Ectodermal cell (in vitro differentiated cells): Measurements from ENCODE around the gene NPC1L1.

Experiments
- H3K27ac ChIP-seq: 2 replicates; pipeline ENCODE4 v1.7.0; 2013; ENCODE audit warnings: mild to moderate bottlenecking, low read depth, low read length; ENCODE audit not compliant: insufficient read depth, poor library complexity, severe bottlenecking
- H3K27me3 ChIP-seq: 2 replicates; pipeline ENCODE4 v1.7.0; 2013; ENCODE audit warnings: mild to moderate bottlenecking, low read length; ENCODE audit not compliant: insufficient read depth, control insufficient read depth, poor library complexity, severe bottlenecking
- H3K36me3 ChIP-seq: one replicate; pipeline ENCODE4 v1.7.0; 2013; ENCODE audit warnings: low read length; ENCODE audit not compliant: control insufficient read depth, insufficient read depth
- H3K4me1 ChIP-seq: one replicate; pipeline ENCODE4 v1.7.0; 2013; ENCODE audit warnings: low read length; ENCODE audit not compliant: control insufficient read depth, insufficient read depth
- H3K4me3 ChIP-seq: 2 replicates; pipeline ENCODE4 v1.7.0; 2013; ENCODE audit warnings: low read depth, low read length, control low read depth; ENCODE audit not compliant: insufficient read depth
- H3K9me3 ChIP-seq: 2 replicates; pipeline ENCODE4 v1.7.0; 2013; ENCODE audit warnings: mild to moderate bottlenecking, low read length, moderate library complexity; ENCODE audit not compliant: control insufficient read depth
- whole genome bisulfite sequencing, 2 experiments: methylation state at CpG; one replicate each; pipeline ENCODE4 v1.1.7; 2013; ENCODE audit warnings: missing lambda C conversion rate in 2 of 2; 5-methylcytosine and 5-hydroxymethylcytosine counted together

The NPC1L1 gene

GRCh38 chr7:44536090-44536489 lies 5.0 kb downstream of the NPC1L1 start:
- H3K27ac ChIP-seq = no peak overlapping the region
- H3K36me3 ChIP-seq = no peaks in the 10 kb centered on the region
- H3K4me1 ChIP-seq = no peaks in the 10 kb centered on the region
- H3K27me3 ChIP-seq = no peaks in the 10 kb centered on the region
- no peak overlapping the region for H3K4me3 ChIP-seq
- no peaks in the 10 kb centered on the region for H3K9me3 ChIP-seq
- WGBS, 2 experiments = 89% methylated on average over 10 of the region's 10 CpGs

- Histone ChIP-seq H3K4me1 (no peaks in the 10 kb centered on the region), H3K36me3 (no peaks in the 10 kb centered on the region), H3K27ac (no peak overlapping the region), H3K9me3 (no peaks in the 10 kb centered on the region), H3K27me3 (no peaks in the 10 kb centered on the region), H3K4me3 (no peak overlapping the region)
- 92 to 94% methylated on average over 8 of the region's 8 CpGs for WGBS, 2 experiments
These were observed 5.6 kb downstream of the NPC1L1 start for GRCh38 chr7:44535348-44536064.

GRCh38 chr7:44534501-44534900 lies 6.6 kb downstream of the NPC1L1 start:
- WGBS, 2 experiments = 60 to 62% methylated on average over 7 of the region's 7 CpGs
- Histone ChIP-seq H3K4me3 (no peak overlapping the region), H3K27ac (no peak overlapping the region), H3K4me1 (no peaks in the 10 kb centered on the region), H3K36me3 (no peaks in the 10 kb centered on the region), H3K9me3 (no peaks in the 10 kb centered on the region), H3K27me3 (no peaks in the 10 kb centered on the region)

GRCh38 chr7:44534087-44534486 lies 7.0 kb downstream of the NPC1L1 start:
- Histone ChIP-seq H3K36me3 (no peaks in the 10 kb centered on the region), H3K4me1 (no peaks in the 10 kb centered on the region), H3K27me3 (no peaks in the 10 kb centered on the region), H3K4me3 (no peak overlapping the region), H3K27ac (no peak overlapping the region), H3K9me3 (no peaks in the 10 kb centered on the region)
- 89 to 94% methylated on average over 5 of the region's 5 CpGs for WGBS, 2 experiments

GRCh38 chr7:44533301-44534055 lies 7.7 kb downstream of the NPC1L1 start:
- Histone ChIP-seq H3K27ac (no peak overlapping the region), H3K27me3 (no peaks in the 10 kb centered on the region), H3K4me1 (no peaks in the 10 kb centered on the region), H3K36me3 (no peaks in the 10 kb centered on the region), H3K9me3 (no peaks in the 10 kb centered on the region), H3K4me3 (no peak overlapping the region)
- WGBS, 2 experiments = 91 to 94% methylated on average over 8 of the region's 8 CpGs

GRCh38 chr7:44531421-44532380 lies 9.4 kb downstream of the NPC1L1 start:
- Histone ChIP-seq H3K4me3 (no peak overlapping the region), H3K36me3 (no peaks in the 10 kb centered on the region), H3K27ac (no peak overlapping the region), H3K27me3 (no peaks in the 10 kb centered on the region), H3K9me3 (no peaks in the 10 kb centered on the region), H3K4me1 (no peaks in the 10 kb centered on the region)
- WGBS, 2 experiments = 91% methylated on average over 17 of the region's 17 CpGs

GRCh38 chr7:44530990-44531389 lies 10.1 kb downstream of the NPC1L1 start:
- Histone ChIP-seq H3K36me3 (no peaks in the 10 kb centered on the region), H3K9me3 (no peaks in the 10 kb centered on the region), H3K4me3 (no peak overlapping the region), H3K27ac (no peak overlapping the region), H3K27me3 (no peaks in the 10 kb centered on the region), H3K4me1 (no peaks in the 10 kb centered on the region)
- WGBS, 2 experiments = 91% methylated on average over 10 of the region's 10 CpGs

GRCh38 chr7:44524811-44525388 lies 16.2 kb downstream of the NPC1L1 start:
- WGBS, 2 experiments = 91 to 96% methylated on average over 2 of the region's 3 CpGs
- no peaks in the 10 kb centered on the region for H3K27me3 ChIP-seq
- no peak overlapping the region for H3K4me3 ChIP-seq

GRCh38 chr7:44522315-44522714 lies 18.8 kb downstream of the NPC1L1 start:
- Histone ChIP-seq H3K27ac (no peak overlapping the region), H3K4me3 (no peak overlapping the region), H3K36me3 (no peaks in the 10 kb centered on the region), H3K4me1 (no peaks in the 10 kb centered on the region), H3K9me3 (no peaks in the 10 kb centered on the region), H3K27me3 (no peaks in the 10 kb centered on the region)
- WGBS, 2 experiments = 89 to 91% methylated on average over 3 of the region's 3 CpGs

More at GRCh38 chr7:44524811-44525388, 16.2 kb downstream of the NPC1L1 start:
- no peaks in the 10 kb centered on the region for H3K9me3 ChIP-seq
- H3K36me3 ChIP-seq = no peaks in the 10 kb centered on the region
- no peaks in the 10 kb centered on the region for H3K4me1 ChIP-seq
- H3K27ac ChIP-seq = no peak overlapping the region
